ENCODE measurements around the gene SPON1.
A peak's percentile ranks its signal among the peaks of the same experiment; 100 is the strongest.
"Not testable (repeated sequence)": the region's sequence is repeated elsewhere in the genome, so short reads cannot be mapped to it uniquely, and the experiment has no call there.

The SPON1 gene

DNA sequence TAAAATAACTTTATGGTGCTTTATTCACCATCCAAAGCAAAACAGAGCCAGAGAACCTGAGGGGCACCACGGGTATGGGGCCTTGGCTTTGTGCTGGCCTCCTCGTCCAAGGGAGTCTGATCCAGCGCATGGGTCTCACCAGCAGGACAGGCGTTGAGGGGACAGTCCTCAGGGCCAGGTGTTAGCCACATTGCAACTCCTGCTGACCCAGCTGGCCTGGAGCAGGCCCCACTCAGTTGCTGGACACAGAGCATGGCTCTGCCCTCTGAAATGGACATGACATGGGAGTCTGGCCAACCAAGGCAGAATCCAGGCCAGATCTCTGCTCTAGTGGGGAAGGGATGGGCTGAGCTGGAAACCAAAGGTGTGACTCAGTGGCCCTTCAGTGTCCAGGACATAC lies 280.2 kb downstream of the SPON1 start:
- H3K4me3 ChIP-seq (replicated peaks; ENCODE audit: low read depth, low read length): no peak overlapping the region
- no peak for TF ChIP-seq CTCF (IDR thresholded peaks at IDR 0.05; ENCODE audit: low read length, missing control alignments)
- no peak for DNase-seq (ENCODE audit: low read depth)

GRCh38 chr11:14244926-14245325 lies 282.4 kb downstream of the SPON1 start:
- no peak for TF ChIP-seq CTCF (IDR thresholded peaks at IDR 0.05; ENCODE audit: low read length, missing control alignments)
- H3K4me3 ChIP-seq (replicated peaks; ENCODE audit: low read depth, low read length): no peak overlapping the region
- no peak for DNase-seq (ENCODE audit: low read depth)

DNA sequence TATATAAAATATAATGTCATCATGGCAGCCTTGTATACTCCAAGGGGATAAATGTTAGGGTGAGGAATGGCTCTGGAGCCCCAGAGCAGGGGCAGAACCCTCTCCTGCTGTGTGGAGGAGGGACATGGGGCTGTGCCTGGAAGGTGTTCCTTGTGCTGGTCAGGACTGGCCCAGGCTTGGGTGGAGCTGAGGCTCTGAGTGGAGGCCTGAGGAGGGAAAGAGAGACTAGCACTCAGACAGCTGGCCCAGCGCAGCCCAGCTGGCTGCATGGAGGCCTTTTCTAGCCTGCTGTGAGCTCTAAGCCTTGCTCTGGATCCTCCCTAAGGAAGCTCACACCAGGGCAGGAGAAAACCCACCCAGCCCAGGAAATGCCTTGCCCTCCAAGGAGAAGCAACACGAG lies 282.9 kb downstream of the SPON1 start:
- H3K4me3 ChIP-seq (replicated peaks; ENCODE audit: low read depth, low read length): no peak overlapping the region
- no peak for DNase-seq (ENCODE audit: low read depth)
- no peak for TF ChIP-seq CTCF (IDR thresholded peaks at IDR 0.05; ENCODE audit: low read length, missing control alignments)

GRCh38 chr11:14248580-14248981 lies 286.1 kb downstream of the SPON1 start:
- no peak for DNase-seq (ENCODE audit: low read depth)
- no peak overlapping the region for H3K4me3 ChIP-seq (replicated peaks; ENCODE audit: low read depth, low read length)
- no peak for TF ChIP-seq CTCF (IDR thresholded peaks at IDR 0.05; ENCODE audit: low read length, missing control alignments)

DNA sequence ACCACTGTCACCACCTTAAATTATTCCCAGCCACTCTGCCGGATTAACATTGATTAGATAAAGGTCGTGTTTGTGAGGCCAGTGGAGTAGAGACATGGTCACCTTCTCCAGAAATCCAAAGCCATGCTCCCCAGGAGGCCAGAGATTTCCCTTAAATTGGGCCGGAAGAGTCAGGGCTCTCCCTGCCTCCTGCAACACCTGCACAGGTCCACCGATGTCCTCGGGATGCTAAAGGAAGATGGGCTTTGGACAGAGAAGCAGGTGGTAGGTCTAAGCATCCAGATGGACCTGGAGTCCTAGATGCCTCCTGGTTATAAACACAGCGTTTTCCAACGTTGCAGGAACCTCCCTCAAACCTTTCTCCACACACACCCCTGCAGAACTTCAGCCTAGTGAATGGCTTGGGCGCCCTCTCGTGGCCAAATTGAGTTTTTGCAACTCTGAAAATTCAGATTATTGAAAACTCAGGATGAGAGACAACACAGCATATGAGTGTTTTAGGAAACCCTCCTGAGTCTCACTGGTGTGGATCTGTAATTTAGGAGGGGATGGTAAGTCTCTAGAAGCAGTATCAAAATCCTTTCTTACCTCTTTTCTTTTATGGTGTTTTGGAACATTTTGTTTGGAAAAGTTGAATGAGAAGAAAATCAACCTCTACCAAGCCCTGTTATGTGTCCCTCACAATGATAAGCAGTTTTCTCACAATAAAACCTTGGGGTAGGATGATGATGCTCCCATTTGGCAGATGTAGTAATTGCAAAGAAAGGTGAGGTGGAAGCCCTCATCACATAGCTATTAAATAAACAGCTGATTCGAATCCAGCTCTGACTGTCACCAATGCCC lies 286.8 kb downstream of the SPON1 start:
- peak; percentile 79 for TF ChIP-seq CTCF (IDR thresholded peaks at IDR 0.05; ENCODE audit: low read length, missing control alignments)
- no peak overlapping the region for H3K4me3 ChIP-seq (replicated peaks; ENCODE audit: low read depth, low read length)
- DNase-seq (ENCODE audit: low read depth): peak; percentile 70

DNA sequence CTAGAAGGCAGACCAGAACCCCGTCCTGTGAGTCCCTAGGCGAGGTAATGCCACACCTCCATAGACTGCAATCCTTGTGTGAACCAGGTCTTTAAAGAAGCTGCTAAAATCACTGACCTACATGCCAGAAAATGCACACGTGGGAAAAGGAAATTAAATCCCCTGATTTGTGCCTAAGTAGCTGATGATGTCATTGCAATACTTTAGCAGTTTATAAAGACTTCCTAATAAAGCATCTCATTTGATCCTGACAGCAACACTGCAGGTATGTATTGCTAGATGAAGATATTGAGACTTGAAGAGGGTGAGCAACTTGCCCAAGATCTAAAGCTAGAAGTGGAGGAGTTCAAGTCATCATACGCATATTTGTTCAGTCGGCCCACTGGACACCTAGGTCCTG lies 289.2 kb downstream of the SPON1 start:
- DNase-seq (ENCODE audit: low read depth): no peak
- no peak overlapping the region for H3K4me3 ChIP-seq (replicated peaks; ENCODE audit: low read depth, low read length)
- TF ChIP-seq CTCF (IDR thresholded peaks at IDR 0.05; ENCODE audit: low read length, missing control alignments): no peak

- not testable (repeated sequence) for DNase-seq (ENCODE audit: low read depth); H3K4me3 ChIP-seq (replicated peaks; ENCODE audit: low read depth, low read length)
Observed at GRCh38 chr11:14252501-14252900, 290.0 kb downstream of the SPON1 start.

Measured in fibroblast of pulmonary artery (primary cell).